Mesothelial cell of epicardium (in vitro differentiated cells): ENCODE data around the gene MLPH. TPM values are rescaled to one million over a fixed set of nuclear protein-coding genes. Genes with fewer than 3 reads are reported as not detected.

Experiments used
- DNase-seq, 2 experiments: peaks; one replicate each; pipeline ENCODE4 v3.0.0; 2021; ENCODE audit warnings: low spot score in 2 of 2; ENCODE audit not compliant: unreplicated experiment in 2 of 2
- H3K27ac Mint-ChIP-seq: 2 replicates; pipeline ENCODE4 v1.8.0; 2021; ENCODE audit warnings: mixed read lengths
- H3K27me3 Mint-ChIP-seq: 2 replicates; pipeline ENCODE4 v1.8.0; 2021; ENCODE audit warnings: low read depth, mixed read lengths
- H3K36me3 Mint-ChIP-seq: 2 replicates; pipeline ENCODE4 v1.8.0; 2021; ENCODE audit warnings: mixed read lengths
- H3K4me1 Mint-ChIP-seq: 2 replicates; pipeline ENCODE4 v1.8.0; 2021; ENCODE audit warnings: mixed read lengths
- H3K4me3 Mint-ChIP-seq: 2 replicates; pipeline ENCODE4 v1.8.0; 2021; ENCODE audit warnings: mild to moderate bottlenecking, moderate library complexity, mixed read lengths
- H3K9me3 Mint-ChIP-seq: 2 replicates; pipeline ENCODE4 v1.8.0; 2021; ENCODE audit warnings: mixed read lengths
- total RNA-seq: library from RNA; stranded (reverse); gene quantifications from 3 replicates; pipeline ENCODE4 v1.2.1, GENCODE V29; 2021
- TF ChIP-seq, protein P1 (sequence below): fragments of 200-600 bp; sonication (generic); IDR thresholded peaks from one replicate; pipeline ENCODE4 v1.5.0; 2021; ENCODE audit warnings: antibody characterized with exemption; ENCODE audit not compliant: unreplicated experiment

MLPH gene
- total RNA-seq, 1 donor from 2014 or later: 6.1 TPM

- no peaks in the 10 kb centered on the region for H3K4me1 Mint-ChIP-seq
Measured at GRCh38 chr2:237549216-237549615, 62.2 kb downstream of the MLPH start.

GRCh38 chr2:237549643-237550415 lies 62.8 kb downstream of the MLPH start:
- TF ChIP-seq, protein P1, sequence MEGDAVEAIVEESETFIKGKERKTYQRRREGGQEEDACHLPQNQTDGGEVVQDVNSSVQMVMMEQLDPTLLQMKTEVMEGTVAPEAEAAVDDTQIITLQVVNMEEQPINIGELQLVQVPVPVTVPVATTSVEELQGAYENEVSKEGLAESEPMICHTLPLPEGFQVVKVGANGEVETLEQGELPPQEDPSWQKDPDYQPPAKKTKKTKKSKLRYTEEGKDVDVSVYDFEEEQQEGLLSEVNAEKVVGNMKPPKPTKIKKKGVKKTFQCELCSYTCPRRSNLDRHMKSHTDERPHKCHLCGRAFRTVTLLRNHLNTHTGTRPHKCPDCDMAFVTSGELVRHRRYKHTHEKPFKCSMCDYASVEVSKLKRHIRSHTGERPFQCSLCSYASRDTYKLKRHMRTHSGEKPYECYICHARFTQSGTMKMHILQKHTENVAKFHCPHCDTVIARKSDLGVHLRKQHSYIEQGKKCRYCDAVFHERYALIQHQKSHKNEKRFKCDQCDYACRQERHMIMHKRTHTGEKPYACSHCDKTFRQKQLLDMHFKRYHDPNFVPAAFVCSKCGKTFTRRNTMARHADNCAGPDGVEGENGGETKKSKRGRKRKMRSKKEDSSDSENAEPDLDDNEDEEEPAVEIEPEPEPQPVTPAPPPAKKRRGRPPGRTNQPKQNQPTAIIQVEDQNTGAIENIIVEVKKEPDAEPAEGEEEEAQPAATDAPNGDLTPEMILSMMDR: no peak
- H3K27me3 Mint-ChIP-seq: no peaks in the 10 kb centered on the region
- H3K9me3 Mint-ChIP-seq: peaks cover 3% of the 10 kb centered on the region
- peaks cover 11% of the 10 kb centered on the region for H3K36me3 Mint-ChIP-seq
- no peak overlapping the region for H3K27ac Mint-ChIP-seq
- H3K4me3 Mint-ChIP-seq: no peak overlapping the region
- DNase-seq: no peak
- no peaks in the 10 kb centered on the region for H3K4me1 Mint-ChIP-seq

More at GRCh38 chr2:237549216-237549615, 62.2 kb downstream of the MLPH start:
- H3K9me3 Mint-ChIP-seq: no peaks in the 10 kb centered on the region
- no peak overlapping the region for H3K27ac Mint-ChIP-seq
- no peaks in the 10 kb centered on the region for H3K27me3 Mint-ChIP-seq
- TF ChIP-seq, protein P1: no peak
- peaks cover 8% of the 10 kb centered on the region for H3K36me3 Mint-ChIP-seq
- no peak for DNase-seq
- no peak overlapping the region for H3K4me3 Mint-ChIP-seq

- DNase-seq: no peak
- no peaks in the 10 kb centered on the region for H3K4me1 Mint-ChIP-seq
Measured at GRCh38 chr2:237551071-237551574, 64.1 kb downstream of the MLPH start.

DNA sequence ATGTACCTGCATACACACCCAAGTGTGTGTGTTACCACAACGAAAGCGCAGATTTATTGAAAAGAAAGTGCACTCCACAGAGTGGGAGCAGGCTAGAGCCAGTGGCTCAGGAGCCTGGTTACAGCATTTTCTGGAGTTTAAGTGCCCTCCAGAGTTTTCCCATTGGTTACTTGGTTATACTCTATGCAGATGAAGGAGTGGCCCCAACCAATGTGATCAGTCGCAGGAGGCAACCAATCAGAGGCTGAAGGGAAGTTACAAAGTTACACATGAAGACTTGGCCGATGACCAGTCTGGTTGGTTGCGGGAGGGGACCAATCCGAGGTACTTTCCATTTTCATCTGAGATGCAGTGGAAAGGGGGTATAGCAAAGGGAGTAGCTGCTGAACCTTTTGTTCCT lies 65.9 kb downstream of the MLPH start:
- peaks cover under 1% of the 10 kb centered on the region for H3K27me3 Mint-ChIP-seq
- TF ChIP-seq, protein P1: no peak
- no peak overlapping the region for H3K27ac Mint-ChIP-seq
- no peaks in the 10 kb centered on the region for H3K4me1 Mint-ChIP-seq
- no peak for DNase-seq
- H3K9me3 Mint-ChIP-seq: peaks cover 11% of the 10 kb centered on the region
- peaks cover 11% of the 10 kb centered on the region for H3K36me3 Mint-ChIP-seq
- no peak overlapping the region for H3K4me3 Mint-ChIP-seq

More at GRCh38 chr2:237551071-237551574, 64.1 kb downstream of the MLPH start:
- TF ChIP-seq, protein P1: no peak
- H3K27me3 Mint-ChIP-seq: no peaks in the 10 kb centered on the region
- peaks cover 9% of the 10 kb centered on the region for H3K9me3 Mint-ChIP-seq
- no peak overlapping the region for H3K4me3 Mint-ChIP-seq
- H3K27ac Mint-ChIP-seq: no peak overlapping the region
- peaks cover 11% of the 10 kb centered on the region for H3K36me3 Mint-ChIP-seq

GRCh38 chr2:237553948-237554347 lies 66.9 kb downstream of the MLPH start:
- Mint-ChIP-seq H3K4me1 (no peaks in the 10 kb centered on the region), H3K4me3 (no peak overlapping the region), H3K27ac (no peak overlapping the region), H3K36me3 (peaks cover 11% of the 10 kb centered on the region), H3K27me3 (peaks cover 1% of the 10 kb centered on the region), H3K9me3 (peaks cover 11% of the 10 kb centered on the region)
- TF ChIP-seq, protein P1: no peak
- no peak for DNase-seq
